Gastrocnemius medialis (tissue), 4 donors: ENCODE results near the gene SPNS2.

Source experiments
- CTCF ChIP-seq, 5 experiments: fragments of 450-650 bp in 3 of 5; fragments of 200-600 bp in 2 of 5; sonication (generic) in 2 of 5; IDR thresholded peaks in 4 of 5; conservative IDR thresholded peaks in 1 of 5; 1 replicate in 4 of 5; 2 replicates in 1 of 5; pipeline ENCODE4 v1.5.1; 2016 to 2019; ENCODE audit warnings: antibody characterized with exemption in 5 of 5, mild to moderate bottlenecking in 3 of 5, moderate library complexity in 3 of 5
- POLR2A ChIP-seq, 2 donors: fragments of 450-650 bp; IDR thresholded peaks; one replicate each; pipeline ENCODE4 v1.6.1; 2017; ENCODE audit warnings: antibody characterized with exemption in 2 of 2, mild to moderate bottlenecking in 2 of 2, moderate library complexity in 2 of 2

DNA sequence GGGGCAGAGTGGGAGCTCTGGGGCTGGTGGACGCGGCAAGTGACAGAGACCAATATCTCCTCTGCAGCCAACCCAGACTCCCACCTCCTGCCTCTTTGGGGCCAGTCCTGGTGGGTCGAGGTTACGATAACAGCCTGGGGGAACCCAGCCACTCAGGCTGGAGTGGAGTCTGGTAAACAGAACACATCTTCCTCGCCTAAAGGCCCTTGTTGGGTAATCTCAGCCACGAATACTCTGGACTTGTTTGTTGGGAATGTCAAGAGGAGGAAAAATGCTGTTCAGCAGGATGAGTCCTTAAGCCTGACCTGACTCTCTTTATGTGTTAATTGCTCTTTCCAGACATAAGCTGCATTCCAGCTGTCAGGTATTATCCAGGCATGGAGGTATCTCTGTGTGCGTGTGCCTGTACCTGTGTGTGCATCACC, 8.0 kb upstream of the SPNS2 start:
- TF ChIP-seq CTCF (IDR thresholded peaks at IDR 0.05 in 4 of 5, conservative IDR thresholded peaks at IDR 0.05 in 1 of 5) (no peak), POLR2A (IDR thresholded peaks at IDR 0.05) (no peak)
